HG02610 (cell line): ENCODE data around the gene GRK4.
A peak's percentile ranks its signal among the peaks of the same experiment; 100 is the strongest.
"Not testable (repeated sequence)": the region's sequence is repeated elsewhere in the genome, so short reads cannot be mapped to it uniquely, and the experiment has no call there.

Source experiments
- ATAC-seq: cut with Tn5 transposase; IDR thresholded peaks from one replicate; pipeline ENCODE4 v1.9.1; 2021; ENCODE audit warnings: mild to moderate bottlenecking, moderate library complexity; ENCODE audit not compliant: unreplicated experiment

Gene GRK4

DNA sequence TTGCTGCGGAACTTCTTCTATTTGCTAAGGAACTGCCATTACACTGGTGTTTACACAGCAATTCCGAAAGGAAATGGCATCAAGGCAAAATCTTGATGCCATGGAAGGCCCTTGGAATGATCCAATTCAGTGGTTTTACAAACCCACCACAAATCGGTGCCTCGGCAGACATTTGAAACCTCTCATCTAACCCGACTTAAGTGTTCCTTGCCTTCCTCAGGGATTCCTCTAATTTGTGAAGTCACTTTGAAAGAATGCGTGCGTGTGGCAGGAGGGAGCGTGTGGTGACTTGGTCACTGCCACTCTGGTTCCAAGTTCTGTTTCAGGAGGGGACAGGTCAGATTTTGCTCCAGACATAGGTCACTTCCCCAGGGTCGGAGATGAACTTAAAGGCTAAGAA is 4.9 kb upstream of the GRK4 start:
- ATAC-seq, result no peak

DNA sequence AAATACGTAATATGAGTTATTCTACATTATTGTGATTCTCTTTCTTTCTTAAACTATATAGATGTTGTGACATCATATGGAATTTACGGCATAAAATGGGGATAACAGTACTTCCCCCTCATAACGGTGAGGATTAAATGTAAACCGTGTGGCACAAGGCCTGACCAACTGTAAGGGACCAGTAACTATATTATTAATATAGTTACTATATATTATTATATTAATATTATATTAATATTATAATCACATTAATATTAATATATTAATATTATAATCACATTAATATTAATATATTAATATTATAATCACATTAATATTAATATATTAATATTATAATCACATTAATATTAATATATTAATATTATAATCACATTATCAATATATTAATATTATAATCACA is 2.9 kb upstream of the GRK4 start:
- ATAC-seq, result not testable (repeated sequence)

DNA sequence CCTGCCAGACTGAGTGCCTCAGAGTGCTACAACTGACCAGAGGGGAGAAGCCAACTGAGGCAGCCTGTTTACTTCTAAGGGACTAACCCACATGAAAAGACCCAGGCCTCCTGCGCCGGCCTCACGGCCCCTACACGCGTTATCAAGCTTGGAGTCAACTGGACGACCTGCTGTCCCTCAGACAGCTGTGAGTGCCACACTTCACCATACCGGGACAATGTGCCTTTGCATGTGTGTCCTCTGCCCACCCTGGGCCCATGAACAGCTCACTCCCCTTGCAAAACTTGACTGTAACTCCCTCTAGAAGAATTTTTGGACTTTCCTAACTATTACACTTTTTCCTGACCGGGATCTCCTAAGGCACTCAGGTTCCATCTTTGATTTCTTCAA is 2.0 kb upstream of the GRK4 start:
- no peak for ATAC-seq

DNA sequence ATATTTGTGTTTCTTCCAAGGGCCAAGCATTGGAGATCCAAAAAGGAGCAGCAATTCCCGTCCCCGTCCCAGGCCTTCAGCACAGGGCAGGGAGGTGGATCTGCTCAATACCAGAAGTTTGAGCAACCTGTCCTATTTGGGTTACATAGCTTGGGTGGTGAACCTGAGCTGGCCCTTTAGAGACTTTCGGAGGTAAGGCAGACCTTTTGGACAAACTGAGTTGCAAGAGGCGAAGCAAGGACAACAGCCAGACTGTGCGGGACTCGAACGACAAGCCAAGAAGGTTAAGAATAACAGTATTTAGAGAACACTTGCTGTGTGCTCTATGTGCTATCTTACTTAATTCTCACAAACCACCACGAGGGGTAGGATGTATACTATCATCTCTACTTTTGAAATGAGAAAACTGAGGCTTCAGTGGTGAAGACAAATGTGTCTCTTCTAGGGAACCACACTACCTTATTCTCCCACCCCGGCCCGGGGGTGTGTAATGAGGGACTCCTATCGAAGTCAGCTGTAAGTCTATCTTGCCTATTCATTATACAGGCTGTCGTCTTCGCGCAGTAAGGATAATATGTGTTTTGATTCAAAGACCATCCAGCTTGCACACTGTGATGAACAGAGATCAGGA is 1.4 kb upstream of the GRK4 start:
- no peak for ATAC-seq

DNA sequence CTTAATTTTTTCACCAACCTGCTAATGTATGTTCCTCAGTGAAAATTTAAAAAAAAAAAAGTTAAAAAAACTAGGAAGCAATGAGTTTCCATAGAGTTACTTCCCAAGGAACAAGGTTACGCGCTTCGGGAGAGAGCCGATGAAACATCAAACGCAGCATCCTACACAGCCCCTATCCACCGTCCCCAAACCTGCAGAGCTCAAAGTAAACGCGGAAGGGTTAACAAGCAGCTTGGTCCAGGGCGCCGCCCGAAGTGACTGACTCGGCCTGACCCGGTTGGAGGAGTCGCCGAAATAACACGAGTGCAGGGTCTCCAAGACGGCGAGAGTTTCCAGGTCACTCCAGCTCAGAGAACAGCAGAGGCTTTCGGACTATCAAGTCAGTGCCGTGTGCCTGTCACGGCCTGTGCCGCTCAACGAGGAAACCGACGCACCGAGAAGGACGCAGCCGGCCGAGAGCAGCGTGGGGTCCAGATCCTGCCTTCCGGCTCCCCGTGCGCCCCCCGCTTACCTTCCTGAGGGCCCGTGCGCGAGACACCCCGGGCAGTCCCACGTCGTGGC is 677 bp upstream of the GRK4 start:
- ATAC-seq, result peak; percentile 19

DNA sequence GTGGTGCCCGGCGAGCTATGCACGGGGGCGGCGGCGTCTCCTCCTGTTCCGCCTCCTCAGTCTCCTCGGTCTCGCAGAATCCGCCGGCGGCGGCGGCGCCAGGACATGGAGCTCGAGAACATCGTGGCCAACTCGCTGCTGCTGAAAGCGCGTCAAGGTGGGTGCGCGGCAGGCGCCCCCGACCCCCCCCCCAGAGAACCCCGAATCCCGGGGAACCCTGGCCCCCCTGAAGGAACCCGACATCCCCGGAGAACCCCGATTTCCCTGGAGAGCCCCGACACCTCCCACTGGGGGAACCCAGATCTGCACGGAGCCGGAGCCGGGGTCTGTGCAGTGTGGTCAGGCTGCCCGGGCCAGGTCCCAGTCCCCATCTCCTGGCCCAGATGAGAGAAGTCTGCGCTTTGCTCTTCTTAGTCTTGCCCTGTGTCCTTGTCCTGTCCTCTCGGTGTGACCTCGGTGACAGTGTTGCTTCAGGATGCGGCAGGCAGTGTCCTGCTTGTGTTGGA is 648 bp downstream of the GRK4 start:
- peak; percentile 16 for ATAC-seq

DNA sequence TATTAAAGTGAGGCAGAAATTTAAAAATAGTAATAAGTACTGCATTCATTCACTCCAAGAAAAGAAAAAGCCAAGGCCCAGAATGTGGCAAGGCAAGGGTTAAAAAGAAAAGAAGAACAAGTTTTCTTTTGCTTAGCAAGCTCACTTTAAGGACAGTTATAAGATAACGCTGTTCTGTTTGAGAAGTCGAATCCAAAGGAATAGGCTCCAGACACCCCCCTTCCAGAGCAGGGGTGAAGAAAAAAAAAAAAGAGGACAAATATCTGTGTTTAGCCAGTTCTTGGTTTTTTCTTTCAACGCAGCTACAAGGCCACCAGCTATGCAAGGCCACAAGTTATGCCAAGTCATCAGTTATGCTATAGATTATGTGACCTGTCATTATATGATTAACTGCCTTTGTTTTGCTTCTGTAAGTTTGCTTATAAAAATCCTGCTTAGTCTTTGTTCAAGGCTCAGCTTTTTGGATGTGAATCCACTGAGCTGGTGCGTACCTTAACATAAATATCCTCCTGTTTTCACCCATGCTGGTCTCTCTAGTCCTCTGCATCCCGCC is 1.4 kb downstream of the GRK4 start:
- no peak for ATAC-seq

DNA sequence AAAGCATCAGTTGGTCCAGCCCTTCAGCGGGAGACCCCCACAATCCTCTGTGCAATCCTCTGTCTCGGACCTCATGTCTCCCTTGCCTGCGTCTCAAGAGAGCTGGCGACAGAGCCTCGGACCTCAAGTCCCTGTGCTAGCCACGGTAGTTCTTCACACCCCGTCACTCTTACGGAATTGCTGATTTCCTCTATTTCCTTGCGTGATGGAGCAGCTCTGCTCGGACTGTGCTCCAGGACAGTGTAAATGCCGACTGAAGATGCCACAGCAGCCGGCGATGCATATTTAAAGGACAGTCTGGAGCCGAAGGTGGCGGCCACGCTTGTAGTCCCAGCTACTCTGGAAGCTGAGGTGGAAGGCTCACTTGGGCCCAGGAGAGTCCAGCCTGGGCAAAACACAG is 1.9 kb downstream of the GRK4 start:
- ATAC-seq, result no peak

DNA sequence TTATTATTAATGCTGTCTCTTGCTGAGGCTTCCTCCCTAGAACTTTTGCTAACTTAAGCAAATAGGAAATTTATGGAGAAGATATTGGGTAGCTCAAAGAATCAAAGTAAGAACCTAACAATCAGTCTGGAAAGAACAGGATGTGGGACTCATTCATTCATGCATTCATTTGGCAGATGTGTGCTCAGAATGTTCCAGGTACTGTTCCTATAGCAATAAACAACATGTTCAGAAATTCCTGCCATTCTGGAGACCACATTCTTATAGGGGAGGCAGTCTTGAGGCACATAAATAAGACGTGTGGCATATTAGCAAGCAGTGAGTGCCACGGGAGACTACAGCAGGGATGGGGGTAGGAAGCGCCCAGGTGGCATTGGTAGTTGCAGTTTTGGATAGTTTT is 5.0 kb downstream of the GRK4 start:
- ATAC-seq, result no peak

DNA sequence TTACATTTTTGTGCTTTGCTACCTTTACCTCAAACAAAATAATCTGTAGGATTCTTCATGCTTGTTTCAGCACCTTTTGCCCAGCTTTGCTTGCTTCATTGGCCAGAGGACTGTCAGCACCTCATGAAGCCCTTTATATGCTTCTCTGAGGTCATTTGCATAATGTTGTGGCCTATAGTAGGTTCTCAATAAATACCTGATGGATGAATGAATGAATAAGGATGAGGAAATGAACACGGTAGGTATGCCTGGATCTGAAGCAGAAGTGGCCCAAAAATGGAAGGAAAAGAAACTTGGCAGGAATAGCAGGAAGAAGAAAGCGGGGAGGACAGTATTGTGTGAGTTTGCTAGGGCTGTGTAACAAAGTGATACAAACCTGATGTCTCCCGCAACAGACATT is 7.9 kb downstream of the GRK4 start:
- ATAC-seq, result no peak

DNA sequence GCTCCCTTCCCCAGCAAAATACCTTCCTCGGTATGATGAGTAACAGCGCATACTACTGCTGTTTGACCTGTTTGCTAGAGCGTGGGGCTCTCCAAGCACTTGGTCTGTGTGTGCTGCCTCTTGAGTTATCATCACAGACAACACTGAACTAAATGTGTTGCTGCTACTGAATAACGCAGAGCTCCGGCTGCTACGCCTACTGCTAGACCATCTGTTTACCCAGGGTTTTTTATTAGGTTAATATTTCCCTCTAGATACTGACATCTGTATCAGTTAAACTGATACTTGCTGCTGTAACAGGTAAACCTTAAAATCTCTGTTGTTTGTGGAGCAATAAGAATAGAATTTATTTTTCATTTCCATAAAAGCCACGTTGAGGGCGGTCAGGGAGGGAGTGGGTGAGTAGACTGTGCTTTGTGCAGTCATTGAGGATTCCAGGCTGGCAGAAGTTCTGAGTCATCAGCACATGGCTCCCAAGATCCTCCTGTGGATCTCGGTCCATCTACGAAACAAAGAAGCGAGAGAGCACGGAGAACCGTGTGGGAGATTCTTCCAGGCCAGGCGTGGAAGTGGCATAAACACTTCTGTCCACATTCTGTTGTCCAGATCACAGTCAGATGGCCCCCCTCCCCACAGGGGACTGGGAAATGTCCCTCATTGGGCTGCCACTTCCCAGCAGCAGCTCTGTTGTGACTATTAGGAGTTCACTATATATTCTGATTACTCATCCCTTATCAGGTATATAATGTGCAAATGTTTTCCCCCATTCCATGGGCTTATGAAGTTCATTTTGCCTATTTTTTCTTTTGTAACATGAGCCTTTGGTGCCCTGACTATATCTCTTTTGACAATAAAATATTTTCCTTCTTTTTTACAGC is 14.1 kb downstream of the GRK4 start:
- ATAC-seq, result no peak

DNA sequence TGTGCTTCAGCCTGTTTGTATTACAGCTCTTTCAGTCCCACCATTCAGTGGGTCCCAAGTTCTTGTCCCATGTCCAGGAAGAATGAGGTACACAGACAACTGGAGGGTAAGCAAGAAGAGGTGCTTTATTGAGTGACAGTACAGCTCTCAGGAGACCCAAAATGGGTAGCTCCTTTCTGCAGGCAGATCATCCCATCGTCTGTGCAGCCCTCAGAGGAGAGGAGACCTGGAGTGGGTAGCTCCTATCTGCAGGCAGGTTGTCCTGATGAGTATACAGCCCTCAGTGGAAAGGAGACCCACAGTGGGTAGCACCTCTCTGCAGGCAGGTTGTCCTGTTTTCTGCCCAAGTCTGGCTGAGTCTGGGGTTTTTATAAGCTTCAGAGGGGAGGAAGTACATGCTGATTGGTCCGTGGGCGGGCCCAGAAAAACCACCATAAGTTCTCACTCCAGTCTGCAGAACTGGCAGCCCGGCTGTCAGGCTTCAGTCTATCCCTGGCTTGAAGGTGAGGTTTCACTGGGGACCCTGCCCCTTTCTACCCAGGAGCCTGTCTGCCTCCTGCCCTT is 18.0 kb downstream of the GRK4 start:
- no peak for ATAC-seq

DNA sequence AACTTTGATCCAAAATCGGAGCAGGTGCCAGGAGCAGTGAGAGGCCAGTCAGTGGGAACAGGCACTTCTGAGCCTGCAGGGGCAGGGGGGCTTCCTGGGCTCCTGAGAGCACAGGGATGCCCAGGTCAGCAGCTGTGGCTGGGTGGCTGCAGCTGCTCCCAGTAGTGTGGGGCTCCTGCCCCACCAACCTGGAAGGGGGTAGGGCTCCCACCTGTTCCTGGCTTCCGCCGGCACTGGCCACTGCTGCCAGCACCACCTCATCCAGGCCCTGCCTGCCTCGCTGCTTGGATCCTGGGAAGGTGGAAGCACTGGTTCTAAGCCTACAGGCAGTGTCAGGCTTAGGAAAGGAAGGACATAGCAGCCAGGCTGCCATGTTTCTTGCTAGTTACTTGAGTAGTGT is 18.6 kb downstream of the GRK4 start:
- ATAC-seq, result no peak

DNA sequence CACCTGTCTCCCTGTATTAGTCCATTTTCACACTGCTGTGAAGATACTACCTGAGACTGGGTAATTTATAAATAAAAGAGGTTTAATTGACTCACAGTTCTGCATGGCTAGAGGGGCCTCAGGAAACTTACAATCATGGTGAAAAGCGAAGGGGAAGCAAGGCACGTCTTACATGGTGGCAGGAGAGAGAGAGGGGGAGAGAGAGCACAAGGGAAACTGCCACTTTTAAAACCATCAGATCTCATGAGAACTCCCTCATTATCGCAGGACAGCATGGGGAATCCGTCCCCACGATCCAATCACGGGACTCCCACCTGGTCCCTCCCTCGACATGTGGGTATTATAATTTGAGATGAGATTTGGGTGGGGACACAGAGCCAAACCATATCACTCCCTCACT is 20.3 kb downstream of the GRK4 start:
- not testable (repeated sequence) for ATAC-seq

DNA sequence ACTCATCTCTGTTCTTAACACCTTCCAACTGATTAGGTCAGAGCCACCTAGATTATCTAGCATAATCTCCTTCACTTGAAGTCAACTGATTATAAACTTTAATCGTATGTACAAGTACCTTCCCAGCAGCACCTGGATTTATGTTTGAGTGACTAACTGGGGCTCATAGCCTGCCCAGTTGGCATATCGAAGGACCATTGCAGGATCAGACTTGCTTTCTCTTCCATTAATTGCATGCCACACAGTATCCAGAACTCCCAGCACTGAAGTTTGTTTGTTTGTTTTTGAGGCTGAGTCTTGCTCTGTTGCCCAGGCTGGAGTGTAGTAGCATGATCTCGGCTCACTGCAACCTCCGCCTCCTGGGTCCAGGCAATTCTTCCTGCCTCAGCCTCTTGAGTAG is 27.9 kb downstream of the GRK4 start:
- ATAC-seq, result no peak

DNA sequence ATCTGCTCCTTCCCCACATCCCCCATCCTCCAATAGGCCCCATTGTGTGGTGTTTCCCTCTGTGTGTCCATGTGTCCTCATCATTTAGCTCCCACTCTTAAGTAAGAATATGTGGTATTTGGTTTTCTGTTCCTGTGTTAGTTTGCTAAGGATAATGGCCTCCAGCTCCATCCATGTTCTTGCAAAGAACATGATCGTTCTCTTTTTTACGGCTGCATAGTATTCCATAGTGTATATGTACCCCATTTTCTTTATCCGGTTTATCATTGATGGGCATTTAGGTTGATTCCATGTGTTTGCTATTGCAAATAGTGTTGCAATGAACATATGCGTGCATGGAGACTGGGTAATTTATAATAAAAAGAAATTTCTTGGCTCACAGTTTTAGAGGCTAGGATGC is 31.5 kb downstream of the GRK4 start:
- ATAC-seq, result no peak

DNA sequence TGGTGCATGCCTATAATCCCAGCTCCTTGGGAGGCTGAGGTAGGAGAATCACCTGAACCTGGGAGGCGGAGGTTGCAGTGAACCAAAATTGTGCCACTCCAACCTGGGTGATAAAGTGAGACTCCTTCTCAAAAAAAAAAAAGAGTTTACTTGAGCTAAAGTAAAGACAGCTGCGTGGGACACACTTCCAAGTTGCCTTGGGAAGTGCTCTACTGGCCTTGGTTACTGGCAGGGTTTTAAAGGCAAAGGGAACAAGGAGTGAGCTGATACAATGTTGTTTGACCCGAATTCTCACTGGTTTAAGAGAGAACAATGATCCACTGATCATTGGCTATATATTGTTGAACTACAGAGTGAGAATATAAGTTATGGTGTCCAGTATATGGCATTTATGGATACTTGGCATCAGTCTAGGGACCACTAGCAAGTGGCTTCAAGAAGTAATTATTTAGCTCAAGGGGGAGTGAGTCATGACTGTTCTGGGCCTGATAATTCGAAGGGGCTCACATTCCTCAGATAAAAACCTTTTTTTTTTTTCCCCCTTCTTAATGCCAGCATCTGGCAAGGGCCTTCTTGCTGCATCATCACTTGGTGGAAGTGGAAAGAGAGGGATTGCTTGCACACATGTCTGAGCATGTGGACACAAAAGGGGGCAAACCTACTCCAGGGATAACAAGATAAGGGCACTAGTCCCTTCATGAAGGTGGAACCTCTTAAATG is 32.3 kb downstream of the GRK4 start:
- no peak for ATAC-seq

DNA sequence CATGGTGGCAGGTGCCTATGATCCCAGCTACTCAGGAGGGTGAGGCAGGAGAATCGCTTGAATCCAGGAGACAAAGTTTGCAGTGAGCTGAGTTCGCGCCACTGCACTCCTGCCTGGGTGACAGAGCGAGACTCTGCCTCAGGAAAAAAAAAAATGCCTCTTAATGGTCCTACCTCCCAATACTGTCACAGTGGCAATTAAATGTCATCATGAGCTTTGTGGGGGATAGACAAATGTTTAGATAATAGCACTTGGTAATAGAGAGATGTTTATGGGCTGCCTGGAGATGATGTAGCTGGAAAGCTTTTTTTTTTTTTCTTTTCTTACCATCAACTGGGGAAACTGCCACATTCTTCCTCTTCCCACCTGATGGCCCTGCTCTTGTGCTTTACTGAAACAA is 33.0 kb downstream of the GRK4 start:
- no peak for ATAC-seq

DNA sequence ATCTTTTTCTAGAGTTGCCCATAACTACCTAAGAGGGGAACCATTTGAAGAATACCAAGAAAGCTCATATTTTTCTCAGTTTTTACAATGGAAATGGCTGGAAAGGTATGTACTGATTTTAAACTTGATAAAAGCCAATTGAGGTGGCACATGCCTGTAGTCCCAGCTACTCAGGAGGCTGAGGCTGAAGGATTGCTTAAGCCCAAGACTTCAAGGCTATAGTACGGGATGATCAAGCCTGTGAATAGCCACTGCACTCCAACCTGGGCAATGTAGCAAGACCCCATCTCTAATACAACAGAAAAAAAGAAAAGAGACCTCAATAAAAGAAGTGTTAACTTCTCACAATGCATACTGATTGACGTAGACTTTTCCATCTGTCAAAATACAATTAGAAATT is 44.4 kb downstream of the GRK4 start:
- no peak for ATAC-seq

DNA sequence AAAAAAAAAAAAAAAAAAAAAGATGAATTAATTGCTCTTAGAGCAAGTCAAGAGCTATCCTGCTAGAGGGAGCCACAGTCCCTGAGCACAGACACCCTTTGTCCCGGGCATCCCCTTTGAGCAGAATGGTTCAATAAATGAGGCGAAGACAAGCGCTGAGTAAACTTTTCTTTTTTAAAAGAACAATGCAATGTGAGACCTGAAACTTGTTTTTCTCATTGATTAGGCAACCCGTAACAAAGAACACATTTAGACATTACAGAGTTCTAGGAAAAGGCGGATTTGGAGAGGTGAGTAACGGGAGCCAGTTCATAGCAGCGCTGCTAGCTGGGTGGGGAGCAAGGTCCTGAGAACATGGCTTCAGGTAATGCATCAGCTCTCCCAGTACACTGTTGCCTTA is 46.1 kb downstream of the GRK4 start:
- ATAC-seq, result no peak

DNA sequence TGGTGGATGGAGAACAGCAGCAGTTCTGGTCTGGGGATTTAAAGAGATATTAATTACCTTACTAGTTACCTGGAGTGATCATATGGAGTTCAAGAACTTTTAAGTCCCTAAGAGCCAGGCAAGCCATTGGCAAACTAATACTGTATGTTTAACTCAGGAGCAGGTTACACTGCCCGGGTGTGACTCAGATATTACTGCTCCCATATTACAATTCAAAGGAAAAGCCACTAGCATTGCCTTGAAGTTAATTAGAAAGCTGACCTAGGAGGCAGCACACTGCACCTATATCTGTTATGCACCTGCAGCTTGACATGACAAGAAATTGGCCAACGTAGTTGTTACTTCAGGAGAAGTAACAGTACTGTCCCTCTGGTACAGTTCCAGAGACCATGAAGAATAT is 47.2 kb downstream of the GRK4 start:
- no peak for ATAC-seq
